ENCODE data around the gene NEGR1.

DNA sequence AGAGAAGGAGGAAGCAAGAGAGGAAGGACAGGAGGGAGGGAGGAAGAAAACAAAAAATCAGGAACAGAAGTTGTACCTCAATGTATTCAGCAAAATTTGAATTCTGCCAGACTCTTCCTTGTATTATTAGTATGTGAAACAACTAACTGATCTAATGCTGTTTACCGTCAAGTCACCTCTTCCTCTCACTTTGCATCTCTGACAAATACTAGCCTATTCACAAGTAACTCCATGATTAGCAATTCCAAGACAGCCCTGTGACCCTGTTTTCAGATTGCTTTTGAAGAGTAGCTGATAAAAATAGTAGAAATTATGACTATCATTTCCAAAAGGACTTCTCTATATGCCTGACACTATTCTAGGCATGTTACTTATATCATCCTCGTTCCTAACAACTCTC lies 445.4 kb downstream of the NEGR1 start:
- TF ChIP-seq, protein P1, sequence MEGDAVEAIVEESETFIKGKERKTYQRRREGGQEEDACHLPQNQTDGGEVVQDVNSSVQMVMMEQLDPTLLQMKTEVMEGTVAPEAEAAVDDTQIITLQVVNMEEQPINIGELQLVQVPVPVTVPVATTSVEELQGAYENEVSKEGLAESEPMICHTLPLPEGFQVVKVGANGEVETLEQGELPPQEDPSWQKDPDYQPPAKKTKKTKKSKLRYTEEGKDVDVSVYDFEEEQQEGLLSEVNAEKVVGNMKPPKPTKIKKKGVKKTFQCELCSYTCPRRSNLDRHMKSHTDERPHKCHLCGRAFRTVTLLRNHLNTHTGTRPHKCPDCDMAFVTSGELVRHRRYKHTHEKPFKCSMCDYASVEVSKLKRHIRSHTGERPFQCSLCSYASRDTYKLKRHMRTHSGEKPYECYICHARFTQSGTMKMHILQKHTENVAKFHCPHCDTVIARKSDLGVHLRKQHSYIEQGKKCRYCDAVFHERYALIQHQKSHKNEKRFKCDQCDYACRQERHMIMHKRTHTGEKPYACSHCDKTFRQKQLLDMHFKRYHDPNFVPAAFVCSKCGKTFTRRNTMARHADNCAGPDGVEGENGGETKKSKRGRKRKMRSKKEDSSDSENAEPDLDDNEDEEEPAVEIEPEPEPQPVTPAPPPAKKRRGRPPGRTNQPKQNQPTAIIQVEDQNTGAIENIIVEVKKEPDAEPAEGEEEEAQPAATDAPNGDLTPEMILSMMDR (conservative IDR thresholded peaks at IDR 0.05; ENCODE audit: low read length), result no peak
- no peak for TF ChIP-seq EZH2phosphoT487 (IDR thresholded peaks at IDR 0.05; ENCODE audit: borderline replicate concordance, low read depth, low read length)

Measured in OCI-LY7 (cell line).